GM12878 (cell line): ENCODE results near the gene SMARCE1.

Source experiments
- ASH2L ChIP-seq: fragments of 300-600, 200-600 bp; sonication (generic); IDR thresholded peaks from 2 replicates; pipeline ENCODE4 v1.6.1; 2017; ENCODE audit warnings: low read depth, mild to moderate bottlenecking, borderline replicate concordance
- EED ChIP-seq: sonication (generic); IDR thresholded peaks from 2 replicates; pipeline ENCODE4 v1.6.1; 2016; ENCODE audit warnings: antibody characterized with exemption, low read depth
- EZH2 ChIP-seq: IDR thresholded peaks from 2 replicates; pipeline ENCODE4 v1.6.1; 2012; ENCODE audit warnings: low read depth, mild to moderate bottlenecking, control low read depth, inconsistent platforms, low read length, borderline replicate concordance; ENCODE audit not compliant: control insufficient read depth
- HDAC2 ChIP-seq: fragments of 200-600 bp; sonication (generic); IDR thresholded peaks from 2 replicates; pipeline ENCODE4 v1.6.1; 2017
- RAD51 ChIP-seq: fragments of 450-650 bp; IDR thresholded peaks from 2 replicates; pipeline ENCODE4 v1.6.1; 2016; ENCODE audit warnings: moderate library complexity, mild to moderate bottlenecking, inconsistent platforms
- RCOR1 ChIP-seq: conservative IDR thresholded peaks from 2 replicates; pipeline ENCODE4 v1.6.1; 2012; ENCODE audit warnings: low read depth, low read length, improper control_type of control experiment
- SMC3 ChIP-seq: IDR thresholded peaks from 2 replicates; pipeline ENCODE4 v1.6.1; 2011; ENCODE audit warnings: low read length, improper control_type of control experiment, borderline replicate concordance
- SP1 ChIP-seq: IDR thresholded peaks from one replicate; pipeline ENCODE4 v1.6.1; 2011; ENCODE audit warnings: low read depth, low read length
- SUZ12 ChIP-seq: fragments of 200-600 bp; sonication (generic); IDR thresholded peaks from one replicate; pipeline ENCODE4 v1.6.1; 2018; ENCODE audit warnings: antibody characterized with exemption, mild to moderate bottlenecking; ENCODE audit not compliant: unreplicated experiment
- YY1 ChIP-seq: IDR thresholded peaks from 2 replicates; pipeline ENCODE4 v1.6.1; 2011; ENCODE audit warnings: low read depth, mild to moderate bottlenecking, low read length
- TF ChIP-seq, protein P1 (sequence below), 3 experiments: IDR thresholded peaks in 2 of 3; conservative IDR thresholded peaks in 1 of 3; 2 replicates each; pipeline ENCODE4 v1.5.1; 2011; ENCODE audit warnings: low read depth in 3 of 3, low read length in 3 of 3, mild to moderate bottlenecking in 3 of 3, control low read depth in 2 of 3, moderate library complexity in 2 of 3, inconsistent platforms in 1 of 3, mixed read lengths in 1 of 3; ENCODE audit not compliant: control insufficient read depth in 2 of 3, insufficient read depth in 1 of 3; ENCODE audit errors: extremely low read depth in 1 of 3
- TF ChIP-seq, protein P2 (sequence below): fragments of 450-650 bp; IDR thresholded peaks from 2 replicates; pipeline ENCODE4 v1.6.1; 2016; ENCODE audit warnings: mild to moderate bottlenecking

GRCh38 chr17:40647624-40648383 is at the start of gene SMARCE1:
- TF ChIP-seq SP1, result no peak
- TF ChIP-seq, protein P1, sequence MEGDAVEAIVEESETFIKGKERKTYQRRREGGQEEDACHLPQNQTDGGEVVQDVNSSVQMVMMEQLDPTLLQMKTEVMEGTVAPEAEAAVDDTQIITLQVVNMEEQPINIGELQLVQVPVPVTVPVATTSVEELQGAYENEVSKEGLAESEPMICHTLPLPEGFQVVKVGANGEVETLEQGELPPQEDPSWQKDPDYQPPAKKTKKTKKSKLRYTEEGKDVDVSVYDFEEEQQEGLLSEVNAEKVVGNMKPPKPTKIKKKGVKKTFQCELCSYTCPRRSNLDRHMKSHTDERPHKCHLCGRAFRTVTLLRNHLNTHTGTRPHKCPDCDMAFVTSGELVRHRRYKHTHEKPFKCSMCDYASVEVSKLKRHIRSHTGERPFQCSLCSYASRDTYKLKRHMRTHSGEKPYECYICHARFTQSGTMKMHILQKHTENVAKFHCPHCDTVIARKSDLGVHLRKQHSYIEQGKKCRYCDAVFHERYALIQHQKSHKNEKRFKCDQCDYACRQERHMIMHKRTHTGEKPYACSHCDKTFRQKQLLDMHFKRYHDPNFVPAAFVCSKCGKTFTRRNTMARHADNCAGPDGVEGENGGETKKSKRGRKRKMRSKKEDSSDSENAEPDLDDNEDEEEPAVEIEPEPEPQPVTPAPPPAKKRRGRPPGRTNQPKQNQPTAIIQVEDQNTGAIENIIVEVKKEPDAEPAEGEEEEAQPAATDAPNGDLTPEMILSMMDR (IDR thresholded peaks at IDR 0.05 in 2 of 3, conservative IDR thresholded peaks at IDR 0.05 in 1 of 3; ENCODE audit: control insufficient read depth in 2 of 3, extremely low read depth in 1 of 3, insufficient read depth in 1 of 3, low read depth in 3 of 3, low read length in 3 of 3), result no peak
- no peak for TF ChIP-seq EZH2
- no peak for TF ChIP-seq HDAC2
- no peak for TF ChIP-seq SMC3
- no peak for TF ChIP-seq RAD51
- TF ChIP-seq EED, result no peak
- no peak for TF ChIP-seq ASH2L
- TF ChIP-seq SUZ12, result no peak
- TF ChIP-seq, protein P2, sequence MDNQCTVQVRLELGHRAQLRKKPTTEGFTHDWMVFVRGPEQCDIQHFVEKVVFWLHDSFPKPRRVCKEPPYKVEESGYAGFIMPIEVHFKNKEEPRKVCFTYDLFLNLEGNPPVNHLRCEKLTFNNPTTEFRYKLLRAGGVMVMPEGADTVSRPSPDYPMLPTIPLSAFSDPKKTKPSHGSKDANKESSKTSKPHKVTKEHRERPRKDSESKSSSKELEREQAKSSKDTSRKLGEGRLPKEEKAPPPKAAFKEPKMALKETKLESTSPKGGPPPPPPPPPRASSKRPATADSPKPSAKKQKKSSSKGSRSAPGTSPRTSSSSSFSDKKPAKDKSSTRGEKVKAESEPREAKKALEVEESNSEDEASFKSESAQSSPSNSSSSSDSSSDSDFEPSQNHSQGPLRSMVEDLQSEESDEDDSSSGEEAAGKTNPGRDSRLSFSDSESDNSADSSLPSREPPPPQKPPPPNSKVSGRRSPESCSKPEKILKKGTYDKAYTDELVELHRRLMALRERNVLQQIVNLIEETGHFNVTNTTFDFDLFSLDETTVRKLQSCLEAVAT, result peak; percentile 65
- TF ChIP-seq RCOR1, result no peak
- TF ChIP-seq YY1, result no peak
